HepG2 (cell line): ENCODE data around the gene NAT9. TPM values are rescaled to one million over a fixed set of nuclear protein-coding genes. Genes with fewer than 3 reads are reported as not detected.

Experiments used
- ATAC-seq: fragments of 200-7000 bp; cut with Tn5 transposase; 3 replicates; pipeline ENCODE4 v1.9.1; 2020; ENCODE audit warnings: mild to moderate bottlenecking, moderate library complexity
- BruUV-seq: library from RNA; stranded (reverse); fragments of 400-500 nt; replicated peaks from 2 replicates; lab custom pipeline; 2021; lab: Mats Ljungman, UMichigan
- CTCF ChIA-PET: fragments of 300-600 bp; formaldehyde crosslinking; extraction: SDS; loops from one replicate; lab custom pipeline; 2021; ENCODE audit warnings: low total read pairs, inconsistent platforms, low intra/inter-chr PET ratio; lab: Yijun Ruan, JAX
- POLR2A ChIA-PET: fragments of 350-600 bp; sonication (Branson Sonifier 250); formaldehyde crosslinking; loops from one replicate; lab custom pipeline; 2020; ENCODE audit warnings: antibody characterized with exemption, inconsistent platforms; lab: Yijun Ruan, JAX
- DNase-seq: peaks from one replicate; pipeline ENCODE4 v3.0.0-alpha.2; 2015; ENCODE audit warnings: low spot score
- FAIRE-seq: peaks from 3 replicates; lab custom pipeline; 2011; peaks lifted over from hg19 to GRCh38; lab: Jason Lieb, UNC
- H2AFZ ChIP-seq: one replicate; pipeline ENCODE4 v1.6.1; 2011; ENCODE audit warnings: low read length, inconsistent platforms
- H3K27ac ChIP-seq: fragments of 300-600 bp; 3 replicates; pipeline ENCODE4 v1.8.0; 2011; ENCODE audit warnings: mixed run types, mild to moderate bottlenecking, mixed read lengths, low read length, inconsistent platforms; ENCODE audit not compliant: insufficient read depth; ENCODE audit errors: extremely low read length
- H3K27me3 ChIP-seq, 2 experiments: fragments of 200-600 bp in 1 of 2; 2 replicates in 1 of 2; 3 replicates in 1 of 2; pipeline versions ENCODE4 v1.6.0 to v1.8.0; 2011; ENCODE audit warnings: low read length in 2 of 2, mild to moderate bottlenecking in 2 of 2, moderate library complexity in 2 of 2, inconsistent platforms in 1 of 2; ENCODE audit not compliant: insufficient read depth in 2 of 2, control insufficient read depth in 1 of 2
- H3K36me3 ChIP-seq, 2 experiments: fragments of 200-600 bp in 1 of 2; replicated peaks in 1 of 2; 2 replicates in 1 of 2; 3 replicates in 1 of 2; pipeline versions ENCODE4 v1.5.1 to v1.8.0; 2011; ENCODE audit warnings: low read length in 2 of 2, inconsistent platforms in 1 of 2; ENCODE audit not compliant: insufficient read depth in 2 of 2, control insufficient read depth in 1 of 2
- H3K4me1 ChIP-seq: 2 replicates; pipeline ENCODE4 v1.5.1; 2012; ENCODE audit warnings: low read length, inconsistent platforms; ENCODE audit not compliant: insufficient read depth
- H3K4me2 ChIP-seq: 2 replicates; pipeline ENCODE4 v1.6.0; 2011; ENCODE audit warnings: low read depth, low read length, inconsistent platforms
- H3K4me3 ChIP-seq, 3 experiments: fragments of 200-600 bp in 1 of 3; sonication (generic), shearing (Covaris generic) in 1 of 3; replicated peaks in 1 of 3; 2 replicates each; pipeline ENCODE4 v1.5.1; 2011 to 2016; ENCODE audit warnings: low read length in 3 of 3, inconsistent platforms in 2 of 3, low read depth in 2 of 3, mild to moderate bottlenecking in 2 of 3, control low read depth in 1 of 3, mixed read lengths in 1 of 3; ENCODE audit not compliant: insufficient read depth in 1 of 3
- H3K79me2 ChIP-seq: one replicate; pipeline ENCODE4 v1.6.1; 2011; ENCODE audit warnings: low read length, inconsistent platforms; ENCODE audit not compliant: insufficient read depth
- H3K9ac ChIP-seq: 2 replicates; pipeline ENCODE4 v1.6.0; 2011; ENCODE audit warnings: mild to moderate bottlenecking, low read depth, low read length, inconsistent platforms; ENCODE audit not compliant: insufficient read depth
- H3K9me3 ChIP-seq: 2 replicates; pipeline ENCODE4 v1.5.1; 2012; ENCODE audit warnings: mild to moderate bottlenecking, low read length
- H4K20me1 ChIP-seq: 2 replicates; pipeline ENCODE4 v1.6.0; 2011; ENCODE audit warnings: inconsistent platforms, mild to moderate bottlenecking, low read length, moderate library complexity; ENCODE audit not compliant: insufficient read depth
- HMG20A ChIP-seq: IDR thresholded peaks from 2 replicates; pipeline ENCODE4 v1.6.1; 2016; ENCODE audit warnings: borderline replicate concordance
- HNF4G ChIP-seq, 2 experiments: sonication (generic) in 1 of 2; formaldehyde crosslinking in 1 of 2; IDR thresholded peaks; 2 replicates each; pipeline versions ENCODE4 v1.4.0 to v1.6.1; 2011 to 2020; ENCODE audit warnings: borderline replicate concordance in 2 of 2, low read depth in 2 of 2, mild to moderate bottlenecking in 2 of 2, low read length in 1 of 2, missing genetic modification reagents in 1 of 2, moderate library complexity in 1 of 2
- KLF13 ChIP-seq: sonication (generic); formaldehyde crosslinking; IDR thresholded peaks from 2 replicates; pipeline ENCODE4 v1.4.0; 2020; ENCODE audit warnings: mild to moderate bottlenecking, missing genetic modification reagents
- MEIS1 ChIP-seq: sonication (generic); formaldehyde crosslinking; IDR thresholded peaks from 2 replicates; pipeline ENCODE4 v1.9.0; 2021; ENCODE audit warnings: mild to moderate bottlenecking, missing genetic modification reagents, moderate library complexity, borderline replicate concordance
- MTA1 ChIP-seq: sonication (generic); formaldehyde crosslinking; IDR thresholded peaks from 2 replicates; pipeline ENCODE4 v1.4.0; 2020; ENCODE audit warnings: missing genetic modification reagents, mild to moderate bottlenecking, borderline replicate concordance
- POLR2A ChIP-seq, 2 experiments: IDR thresholded peaks; 2 replicates each; pipeline ENCODE4 v1.6.1; 2011; ENCODE audit warnings: low read depth in 2 of 2, low read length in 2 of 2, mild to moderate bottlenecking in 1 of 2, moderate library complexity in 1 of 2; ENCODE audit not compliant: insufficient read depth in 1 of 2
- REPIN1 ChIP-seq: sonication (generic); formaldehyde crosslinking; IDR thresholded peaks from 2 replicates; pipeline ENCODE4 v1.8.0; 2022; ENCODE audit warnings: missing genetic modification reagents, low read depth, mild to moderate bottlenecking, borderline replicate concordance
- SMAD3 ChIP-seq: sonication (generic); formaldehyde crosslinking; IDR thresholded peaks from 2 replicates; pipeline ENCODE4 v1.4.0; 2020; ENCODE audit warnings: missing genetic modification reagents
- SNAPC4 ChIP-seq: sonication (generic); formaldehyde crosslinking; IDR thresholded peaks from 2 replicates; pipeline ENCODE4 v1.4.0; 2020; ENCODE audit warnings: mild to moderate bottlenecking, missing genetic modification reagents
- TRIM24 ChIP-seq: sonication (generic); formaldehyde crosslinking; IDR thresholded peaks from 2 replicates; pipeline ENCODE4 v1.8.0; 2022; ENCODE audit warnings: mild to moderate bottlenecking, missing genetic modification reagents
- ZMAT5 ChIP-seq: sonication (generic); formaldehyde crosslinking; IDR thresholded peaks from 2 replicates; pipeline ENCODE4 v1.5.0; 2020; ENCODE audit warnings: mild to moderate bottlenecking, low read depth, missing genetic modification reagents, borderline replicate concordance
- ZNF513 ChIP-seq: sonication (generic); formaldehyde crosslinking; conservative IDR thresholded peaks from 2 replicates; pipeline ENCODE4 v1.5.0; 2020; ENCODE audit warnings: missing genetic modification reagents
- ZNF557 ChIP-seq: sonication (generic); formaldehyde crosslinking; IDR thresholded peaks from 2 replicates; pipeline ENCODE4 v1.4.0; 2020; ENCODE audit warnings: missing genetic modification reagents
- ZNF629 ChIP-seq: sonication (generic); formaldehyde crosslinking; conservative IDR thresholded peaks from 2 replicates; pipeline ENCODE4 v1.5.0; 2020; ENCODE audit warnings: missing genetic modification reagents
- WGBS: methylation state at CpG from one replicate; pipeline ENCODE4 v1.1.6; 2017; ENCODE audit warnings: low lambda C conversion rate; 5-methylcytosine and 5-hydroxymethylcytosine counted together
- in situ Hi-C: cut with HindIII; loops from 2 replicates; pipeline ENCODE4 v1.10.0; 2017; ENCODE audit warnings: low pct_unique_long_range_greater_than_20kb; ENCODE audit not compliant: extremely low pct_ligation_motif_present
- intact Hi-C: fragments of 100-400 bp; cut with micrococcal nuclease; formaldehyde crosslinking; loops from one replicate; pipeline ENCODE4 v1.10.0; 2022; ENCODE audit not compliant: unreplicated experiment
- polyA plus RNA-seq, 8 experiments: library from polyadenylated mRNA; depleted of rRNA in 3 of 8; stranded (reverse) in 7 of 8; unstranded in 1 of 8; fragments of >200 nt; fragmentation: Illumina TruSeq in 4 of 8; extraction: Trizol in 4 of 8; gene quantifications; 2 replicates each; pipeline versions ENCODE4 v1.2.1 to v1.2.3, GENCODE V29; 2011 to 2016; ENCODE audit warnings: low read depth in 4 of 8, missing spikeins in 1 of 8, mixed read lengths in 1 of 8; ENCODE audit not compliant: insufficient read depth in 1 of 8
- total RNA-seq, 5 experiments: library from RNA; depleted of rRNA; stranded (reverse); fragments of >200 nt; fragmentation: Illumina TruSeq; extraction: Trizol; gene quantifications; 2 replicates each; pipeline ENCODE4 v1.2.3, GENCODE V29; 2016; ENCODE audit warnings: low read depth in 1 of 5

NAT9 gene
- total and polyA plus RNA-seq, 2 of the 13 experiments (the other 11 are each of a cell fraction or from before 2014, with no cell fraction given): 39.7 to 44.2 TPM

DNA sequence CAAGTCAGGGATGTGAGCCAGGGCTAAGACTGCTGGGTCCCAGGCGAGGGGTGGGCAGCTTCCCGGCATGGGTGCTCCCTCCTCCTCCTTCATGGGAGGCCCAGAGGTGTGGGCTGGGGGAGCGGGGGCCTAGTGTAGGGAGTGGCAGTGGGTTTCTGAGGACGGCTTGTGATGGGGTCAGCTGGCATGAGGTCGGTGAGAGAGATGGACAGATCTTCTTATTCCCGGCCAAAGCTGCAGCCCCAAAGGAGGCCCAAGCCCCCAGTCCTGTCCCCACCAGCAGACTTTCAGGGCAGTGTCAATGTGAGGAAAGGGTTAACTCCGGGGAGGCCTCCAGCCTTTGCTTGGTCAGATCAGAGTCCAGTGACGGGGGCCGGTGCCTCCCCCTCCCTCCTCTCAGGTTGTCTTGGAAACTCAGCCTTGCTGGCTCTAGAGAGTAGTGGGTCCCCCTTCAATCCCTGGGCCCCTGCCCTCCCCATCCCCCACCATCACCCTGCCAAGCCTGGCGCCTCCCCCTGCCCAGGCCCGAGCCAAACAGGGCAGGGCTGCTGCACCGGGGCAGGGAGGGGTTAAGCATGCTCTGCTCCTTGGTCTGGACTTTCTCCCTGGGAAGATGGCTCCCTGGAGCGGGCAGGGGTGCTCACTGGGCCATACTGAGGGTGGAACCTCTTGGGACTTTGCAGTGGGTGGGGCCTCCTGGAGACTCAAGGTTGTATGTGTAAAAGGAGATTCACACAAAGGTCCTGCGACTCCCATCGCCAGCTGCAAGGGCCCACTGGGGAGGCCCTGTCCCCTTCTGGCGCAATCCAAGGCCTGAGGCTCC is 12.4 kb downstream of the NAT9 start (continued):
- TF ChIP-seq ZNF513 (CRISPR knock-in tag) (no peak), HMG20A (CRISPR knock-in tag) (peak; percentile 68)

DNA sequence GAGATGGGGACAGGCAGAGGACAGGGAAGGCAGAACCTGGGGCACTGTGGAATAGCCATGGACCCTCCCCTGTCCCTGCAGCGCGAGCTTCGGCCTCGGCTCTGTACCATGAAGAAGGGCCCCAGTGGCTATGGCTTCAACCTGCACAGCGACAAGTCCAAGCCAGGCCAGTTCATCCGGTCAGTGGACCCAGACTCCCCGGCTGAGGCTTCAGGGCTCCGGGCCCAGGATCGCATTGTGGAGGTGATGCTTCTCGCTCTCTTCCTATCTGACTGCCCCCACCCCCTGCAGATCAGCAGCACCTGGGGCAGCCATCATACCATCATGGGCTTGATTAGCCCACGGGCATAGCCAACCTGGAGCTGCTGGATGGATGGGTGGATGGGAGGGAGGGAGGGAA is 14.2 kb downstream of the NAT9 start:
- ATAC-seq: 0 out of 3 replicates have a peak, but pooled peaks have one; percentile 0
- Histone ChIP-seq H3K27ac (peak overlapping the region; percentile 64), H3K79me2 (peaks cover 90% of the 10 kb centered on the region)
- TF ChIP-seq KLF13 (CRISPR knock-in tag): no peak
- TF ChIP-seq SNAPC4 (CRISPR knock-in tag): no peak
- no peak for TF ChIP-seq SMAD3 (CRISPR knock-in tag)
- TF ChIP-seq MTA1 (CRISPR knock-in tag): peak; percentile 24; the same call in 1 of the 2 replicates
- TF ChIP-seq ZNF629: no peak
- 0 out of 4 replicates have a peak, but pooled peaks of 1 of the 2 experiments have one; percentile 23 for TF ChIP-seq POLR2A (IDR thresholded peaks at IDR 0.05; ENCODE audit: insufficient read depth in 1 of 2, low read depth in 2 of 2, low read length in 2 of 2)
- TF ChIP-seq ZNF557 (CRISPR knock-in tag): no peak
- no peak for TF ChIP-seq HNF4G (IDR thresholded peaks at IDR 0.05; ENCODE audit: borderline replicate concordance, low read depth, low read length)
- TF ChIP-seq HNF4G (CRISPR knock-in tag; IDR thresholded peaks at IDR 0.05; ENCODE audit: borderline replicate concordance, low read depth): no peak
- no peak for TF ChIP-seq ZMAT5
- TF ChIP-seq REPIN1 (CRISPR knock-in tag): no peak
- no peak for TF ChIP-seq TRIM24 (CRISPR knock-in tag)
- TF ChIP-seq MEIS1: no peak

More for the DNA sequence above, 14.2 kb downstream of the NAT9 start:
- POLR2A ChIA-PET: interaction anchor here (1.6 to 29.3 kb wide), 4 partner anchors 7 to 111 kb away, joined by 7 to 1459 read pairs (median 764); partner anchors contain the start of genes FDXR, NAT9, NHERF1 and RAB37
- DNase-seq (no peak), FAIRE-seq (no peak)
- Histone ChIP-seq H3K4me3 (peak overlapping the region in 1 of 3 experiments; percentile 22; a peak in 2 of 6 replicates), H3K27me3 (no peaks in the 10 kb centered on the region), H2AFZ (no peak overlapping the region), H3K4me1 (peaks cover 99% of the 10 kb centered on the region), H3K9me3 (no peaks in the 10 kb centered on the region), H3K4me2 (peak overlapping the region; percentile 92; the same call in 1 of the 2 replicates), H3K9ac (no peak overlapping the region), H4K20me1 (peaks cover 58% of the 10 kb centered on the region), H3K36me3 (peaks cover 27 to 42% of the 10 kb centered on the region in 2 experiments)
- intact Hi-C loops: no loop called here
- in situ Hi-C loops: no loop called here
- whole genome bisulfite sequencing: 50% methylated on average over 10 of the region's 11 CpGs
- CTCF ChIA-PET: interaction anchor here (1.5 kb wide), 1 partner anchor 17 kb away, joined by 4 read pairs; no protein-coding TSS in a partner anchor
- BruUV-seq: no TSS peak
